K562 (cell line): ENCODE results near the gene CST7. TPM values are rescaled to one million over a fixed set of nuclear protein-coding genes. Genes with fewer than 3 reads are reported as not detected.

Experiments used
- ATAC-seq: fragments of 200-7000 bp; cut with Tn5 transposase; 3 replicates; pipeline ENCODE4 v1.9.1; 2020; ENCODE audit warnings: moderate library complexity
- BruUV-seq: library from RNA; stranded (reverse); fragments of 400-500 nt; replicated peaks from 2 replicates; lab custom pipeline; 2021; lab: Mats Ljungman, UMichigan
- CTCF ChIA-PET: fragments of 300-600 bp; formaldehyde crosslinking; extraction: SDS; loops from one replicate; lab custom pipeline; 2021; ENCODE audit warnings: low intra/inter-chr PET ratio; lab: Yijun Ruan, JAX
- POLR2A ChIA-PET: fragments of 300-600, 350-650 bp; sonication (Branson Sonifier 250); formaldehyde crosslinking; extraction: SDS; loops from one replicate; lab custom pipeline; 2021; ENCODE audit warnings: antibody characterized with exemption, inconsistent platforms; lab: Yijun Ruan, JAX
- DNase-seq, 4 experiments: peaks; one replicate each; pipeline versions ENCODE4 v3.0.0 to v3.0.0-alpha.2; 2011 to 2018; ENCODE audit warnings: low spot score in 3 of 4, mixed read lengths in 3 of 4; ENCODE audit errors: extremely low read depth in 1 of 4
- FAIRE-seq: peaks from 2 replicates; lab custom pipeline; 2011; peaks lifted over from hg19 to GRCh38; lab: Jason Lieb, UNC
- H2AFZ ChIP-seq: 2 replicates; pipeline ENCODE4 v1.6.0; 2011; ENCODE audit warnings: low read depth, low read length, control low read depth, inconsistent platforms
- H3K27ac ChIP-seq: fragments of 200-600 bp; 3 replicates; pipeline ENCODE4 v1.8.0; 2011; ENCODE audit warnings: low read depth, mild to moderate bottlenecking, control low read depth, inconsistent platforms, low read length, moderate library complexity, mixed read lengths; ENCODE audit errors: extremely low read depth
- H3K27me3 ChIP-seq, 2 experiments: fragments of 300-600 bp in 1 of 2; 2 replicates in 1 of 2; 3 replicates in 1 of 2; pipeline versions ENCODE4 v1.6.0 to v1.8.0; 2011; ENCODE audit warnings: inconsistent platforms in 2 of 2, low read length in 2 of 2, mild to moderate bottlenecking in 1 of 2, mixed read lengths in 1 of 2, moderate library complexity in 1 of 2; ENCODE audit not compliant: control insufficient read depth in 2 of 2, insufficient read depth in 2 of 2
- H3K36me3 ChIP-seq: fragments of 300-600 bp; 3 replicates; pipeline ENCODE4 v1.8.0; 2011; ENCODE audit warnings: mild to moderate bottlenecking, low read length, inconsistent platforms; ENCODE audit not compliant: control insufficient read depth, insufficient read depth
- H3K4me1 ChIP-seq, 2 experiments: fragments of 200-600 bp in 1 of 2; replicated peaks in 1 of 2; 2 replicates in 1 of 2; 3 replicates in 1 of 2; pipeline versions ENCODE4 v1.5.1 to v1.8.0; 2011; ENCODE audit warnings: inconsistent platforms in 2 of 2, low read length in 2 of 2, mild to moderate bottlenecking in 1 of 2, mixed read lengths in 1 of 2, moderate library complexity in 1 of 2; ENCODE audit not compliant: control insufficient read depth in 2 of 2, insufficient read depth in 2 of 2
- H3K4me2 ChIP-seq: 2 replicates; pipeline ENCODE4 v1.6.1; 2011; ENCODE audit warnings: low read length, control low read depth, inconsistent platforms, mixed read lengths; ENCODE audit not compliant: insufficient read depth
- H3K4me3 ChIP-seq: fragments of 200-600 bp; sonication (generic), shearing (Covaris generic); 2 replicates; pipeline ENCODE4 v1.5.1; 2016; ENCODE audit warnings: control low read depth, inconsistent platforms
- H3K79me2 ChIP-seq: fragments of 200-600 bp; 3 replicates; pipeline ENCODE4 v1.8.0; 2011; ENCODE audit warnings: low read length, inconsistent platforms; ENCODE audit not compliant: control insufficient read depth, insufficient read depth
- H3K9ac ChIP-seq, 2 experiments: 2 replicates each; pipeline versions ENCODE4 v1.6.0 to v1.6.1; 2011; ENCODE audit warnings: low read depth in 2 of 2, low read length in 2 of 2, control low read depth in 1 of 2, inconsistent platforms in 1 of 2, mild to moderate bottlenecking in 1 of 2, mixed read lengths in 1 of 2; ENCODE audit not compliant: insufficient read depth in 1 of 2
- H3K9me1 ChIP-seq: one replicate; pipeline ENCODE4 v1.6.0; 2011; ENCODE audit warnings: inconsistent platforms, mild to moderate bottlenecking, low read length, moderate library complexity; ENCODE audit not compliant: control insufficient read depth, insufficient read depth
- H3K9me3 ChIP-seq: replicated peaks from 2 replicates; pipeline ENCODE4 v1.5.1; 2011; ENCODE audit warnings: low read depth, low read length, inconsistent platforms; ENCODE audit not compliant: control insufficient read depth, insufficient read depth
- H4K20me1 ChIP-seq: replicated peaks from 2 replicates; pipeline ENCODE4 v1.6.1; 2011; ENCODE audit warnings: low read length, inconsistent platforms, mixed read lengths; ENCODE audit not compliant: control insufficient read depth, insufficient read depth
- FOXK1 ChIP-seq: sonication (generic); formaldehyde crosslinking; IDR thresholded peaks from 2 replicates; pipeline ENCODE4 v1.8.0; 2022; ENCODE audit warnings: missing genetic modification reagents, mild to moderate bottlenecking, borderline replicate concordance
- FOXP4 ChIP-seq: sonication (generic); formaldehyde crosslinking; IDR thresholded peaks from 2 replicates; pipeline ENCODE4 v1.8.0; 2022; ENCODE audit warnings: mild to moderate bottlenecking, missing genetic modification reagents, borderline replicate concordance
- NR1H2 ChIP-seq: sonication (generic); formaldehyde crosslinking; IDR thresholded peaks from 2 replicates; pipeline ENCODE4 v1.4.0; 2020; ENCODE audit warnings: mild to moderate bottlenecking, missing genetic modification reagents
- RBFOX2 ChIP-seq: fragments of 200-400 bp; formaldehyde crosslinking; IDR thresholded peaks from 2 replicates; pipeline ENCODE4 v1.6.1; 2017; ENCODE audit warnings: low read depth, mild to moderate bottlenecking, low read length, moderate library complexity
- RBM25 ChIP-seq: fragments of 200-400 bp; formaldehyde crosslinking; IDR thresholded peaks from 2 replicates; pipeline ENCODE4 v1.6.1; 2018; ENCODE audit warnings: low read length, low read depth, moderate library complexity; ENCODE audit not compliant: severe bottlenecking
- RBM34 ChIP-seq: fragments of 200-400 bp; formaldehyde crosslinking; IDR thresholded peaks from 2 replicates; pipeline ENCODE4 v1.6.1; 2018; ENCODE audit warnings: low read length, borderline replicate concordance; ENCODE audit not compliant: insufficient read depth
- RBM39 ChIP-seq: fragments of 200-400 bp; formaldehyde crosslinking; optimal IDR thresholded peaks from 2 replicates; pipeline ENCODE3; 2018; ENCODE audit warnings: low read depth, low read length
- U2AF2 ChIP-seq: fragments of 200-400 bp; formaldehyde crosslinking; optimal IDR thresholded peaks from 2 replicates; pipeline ENCODE3; 2017; ENCODE audit warnings: low read depth, mild to moderate bottlenecking, low read length
- USF2 ChIP-seq: sonication (generic); formaldehyde crosslinking; IDR thresholded peaks from 2 replicates; pipeline ENCODE4 v1.5.0; 2020; ENCODE audit warnings: missing genetic modification reagents
- ZNF384 ChIP-seq: IDR thresholded peaks from 2 replicates; pipeline ENCODE4 v1.6.1; 2012; ENCODE audit warnings: low read depth, low read length, improper control_type of control experiment
- ZNF655 ChIP-seq: fragments of 250-450 bp; sonication (Bioruptor Pico); IDR thresholded peaks from 2 replicates; pipeline ENCODE4 v1.5.0; 2021
- WGBS: fragments of 100-300 bp; shearing (Covaris generic); methylation state at CpG from one replicate; pipeline ENCODE4 v1.1.6; 2016; ENCODE audit warnings: low coverage, mixed read lengths; ENCODE audit not compliant: insufficient coverage; ENCODE audit errors: missing lambda C conversion rate; 5-methylcytosine and 5-hydroxymethylcytosine counted together
- in situ Hi-C: fragments of 300-500 bp; cut with MboI; formaldehyde crosslinking; loops from 4 replicates; pipeline ENCODE4 v1.15.0; 2018; ENCODE audit warnings: inconsistent platforms, mixed read lengths
- intact Hi-C: fragments of 100-400 bp; cut with micrococcal nuclease; formaldehyde crosslinking; loops from 2 replicates; pipeline ENCODE4 v1.14.2; 2022
- polyA plus RNA-seq, 8 experiments: library from polyadenylated mRNA; depleted of rRNA in 4 of 8; stranded (reverse) in 5 of 8; unstranded in 3 of 8; fragments of >200 nt; fragmentation: Nextera tagmentation in 2 of 8; fragmentation: Illumina TruSeq in 1 of 8; extraction: Ambion mirVana in 2 of 8; extraction: Trizol in 1 of 8; gene quantifications; 2 replicates each; pipeline versions ENCODE4 v1.2.1 to v1.2.3, GENCODE V29; 2011 to 2014; ENCODE audit warnings: inconsistent platforms in 1 of 8, missing spikeins in 1 of 8
- total RNA-seq, 7 experiments: library from RNA; depleted of rRNA in 6 of 7; stranded (reverse); fragments of >200 nt in 6 of 7; fragmentation: Illumina TruSeq in 2 of 7; extraction: Trizol in 2 of 7; gene quantifications; 2 replicates each; pipeline versions ENCODE4 v1.2.1 to v1.2.3, GENCODE V29; 2011 to 2021; ENCODE audit warnings: low replicate concordance in 1 of 7

CST7 gene
- total and polyA plus RNA-seq, 9 of the 15 experiments (the other 6 are each of a cell fraction or from before 2014, with no cell fraction given) = not detected

GRCh38 chr20:24963672-24964505 lies 14.8 kb downstream of the CST7 start:
- Histone ChIP-seq H3K79me2 (no peaks in the 10 kb centered on the region), H3K4me1 (no peaks in the 10 kb centered on the region), H3K36me3 (peaks cover 27% of the 10 kb centered on the region; the same call in 2 of the 3 replicates), H3K4me3 (no peak overlapping the region), H3K27me3 (no peaks in the 10 kb centered on the region), H3K9ac (no peak overlapping the region), H2AFZ (no peak overlapping the region), H3K4me2 (no peak overlapping the region), H3K9me3 (no peaks in the 10 kb centered on the region), H3K9me1 (no peaks in the 10 kb centered on the region), H3K27ac (no peak overlapping the region), H4K20me1 (no peaks in the 10 kb centered on the region)
- no peak for ATAC-seq
- in situ Hi-C loops = no loop called here
- CTCF ChIA-PET = no interaction called here
- POLR2A ChIA-PET = no interaction called here
- WGBS = 92% methylated on average over 9 of the region's 21 CpGs
- no TSS peak for BruUV-seq
- DNase-seq = no peak
- intact Hi-C loops = no loop called here
- TF ChIP-seq FOXK1 (CRISPR knock-in tag) (no peak), RBM25 (no peak), U2AF2 (no peak), ZNF655 (CRISPR knock-in tag) (no peak), ZNF384 (no peak), FOXP4 (CRISPR knock-in tag) (no peak), NR1H2 (CRISPR knock-in tag) (no peak), RBM34 (no peak), RBFOX2 (no peak), USF2 (CRISPR knock-in tag) (no peak), RBM39 (no peak)
- FAIRE-seq = no peak
